ENCODE data around the gene DOLK.

DNA sequence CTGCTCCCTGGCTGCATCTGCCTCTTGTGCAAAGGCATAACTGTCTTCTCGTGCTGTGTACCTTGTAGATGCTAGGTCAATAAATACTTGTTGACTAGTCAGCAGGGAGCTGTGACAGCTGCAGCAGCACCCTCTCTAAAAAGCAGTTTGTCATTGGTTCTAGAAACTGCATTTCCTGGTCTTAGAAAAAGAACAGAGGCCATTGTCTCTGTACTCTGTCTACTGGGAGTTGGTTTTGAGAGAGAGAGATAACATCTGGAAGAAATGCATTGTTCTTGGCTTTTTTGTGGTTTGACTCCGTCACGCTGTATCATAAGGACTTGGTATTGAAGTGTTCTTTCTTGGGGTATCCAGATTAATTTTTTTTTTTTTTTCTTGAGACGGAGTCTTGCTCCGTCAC is 48.4 kb upstream of the DOLK start:
- TF ChIP-seq, protein P1, sequence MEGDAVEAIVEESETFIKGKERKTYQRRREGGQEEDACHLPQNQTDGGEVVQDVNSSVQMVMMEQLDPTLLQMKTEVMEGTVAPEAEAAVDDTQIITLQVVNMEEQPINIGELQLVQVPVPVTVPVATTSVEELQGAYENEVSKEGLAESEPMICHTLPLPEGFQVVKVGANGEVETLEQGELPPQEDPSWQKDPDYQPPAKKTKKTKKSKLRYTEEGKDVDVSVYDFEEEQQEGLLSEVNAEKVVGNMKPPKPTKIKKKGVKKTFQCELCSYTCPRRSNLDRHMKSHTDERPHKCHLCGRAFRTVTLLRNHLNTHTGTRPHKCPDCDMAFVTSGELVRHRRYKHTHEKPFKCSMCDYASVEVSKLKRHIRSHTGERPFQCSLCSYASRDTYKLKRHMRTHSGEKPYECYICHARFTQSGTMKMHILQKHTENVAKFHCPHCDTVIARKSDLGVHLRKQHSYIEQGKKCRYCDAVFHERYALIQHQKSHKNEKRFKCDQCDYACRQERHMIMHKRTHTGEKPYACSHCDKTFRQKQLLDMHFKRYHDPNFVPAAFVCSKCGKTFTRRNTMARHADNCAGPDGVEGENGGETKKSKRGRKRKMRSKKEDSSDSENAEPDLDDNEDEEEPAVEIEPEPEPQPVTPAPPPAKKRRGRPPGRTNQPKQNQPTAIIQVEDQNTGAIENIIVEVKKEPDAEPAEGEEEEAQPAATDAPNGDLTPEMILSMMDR (IDR thresholded peaks at IDR 0.05): no peak
- TF ChIP-seq POLR2A (IDR thresholded peaks at IDR 0.05): no peak
